IMR-90 (cell line): ENCODE measurements around the gene SERPINE2.

Source experiments
- BHLHE40 ChIP-seq: fragments of 150-350 bp; IDR thresholded peaks from 2 replicates; pipeline ENCODE4 v1.6.1; 2016; ENCODE audit warnings: mild to moderate bottlenecking, low read depth, low read length
- CTCF ChIP-seq: conservative IDR thresholded peaks from 2 replicates; pipeline ENCODE4 v1.5.1; 2012; ENCODE audit warnings: mild to moderate bottlenecking, low read depth, low read length, improper control_type of control experiment
- ELK1 ChIP-seq: fragments of 150-350 bp; IDR thresholded peaks from 2 replicates; pipeline ENCODE4 v1.6.1; 2016; ENCODE audit warnings: low read depth, mild to moderate bottlenecking, low read length, moderate library complexity, borderline replicate concordance
- FOS ChIP-seq: fragments of 150-350 bp; IDR thresholded peaks from 2 replicates; pipeline ENCODE4 v1.6.1; 2016; ENCODE audit warnings: low read depth, low read length
- MAFK ChIP-seq: IDR thresholded peaks from 2 replicates; pipeline ENCODE4 v1.6.1; 2012; ENCODE audit warnings: low read depth, low read length, improper control_type of control experiment
- MXI1 ChIP-seq: IDR thresholded peaks from 2 replicates; pipeline ENCODE4 v1.6.1; 2012; ENCODE audit warnings: low read depth, mild to moderate bottlenecking, low read length, moderate library complexity, borderline replicate concordance
- POLR2A ChIP-seq: IDR thresholded peaks from 2 replicates; pipeline ENCODE4 v1.6.1; 2012; ENCODE audit warnings: mild to moderate bottlenecking, low read depth, low read length
- RAD21 ChIP-seq: IDR thresholded peaks from 2 replicates; pipeline ENCODE4 v1.6.1; 2012; ENCODE audit warnings: low read length, improper control_type of control experiment
- RCOR1 ChIP-seq: IDR thresholded peaks from 2 replicates; pipeline ENCODE4 v1.6.1; 2012; ENCODE audit warnings: mild to moderate bottlenecking, low read length, improper control_type of control experiment; ENCODE audit not compliant: insufficient replicate concordance
- RFX5 ChIP-seq: IDR thresholded peaks from 2 replicates; pipeline ENCODE4 v1.8.0; 2012; ENCODE audit warnings: low read depth, mild to moderate bottlenecking, low read length, moderate library complexity
- SMC3 ChIP-seq: fragments of 150-350 bp; IDR thresholded peaks from 2 replicates; pipeline ENCODE4 v1.6.1; 2016; ENCODE audit warnings: low read depth, mild to moderate bottlenecking, antibody characterized with exemption, low read length, moderate library complexity
- USF2 ChIP-seq: fragments of 150-350 bp; IDR thresholded peaks from 2 replicates; pipeline ENCODE4 v1.6.1; 2017; ENCODE audit warnings: mild to moderate bottlenecking, antibody characterized with exemption, low read length, low read depth

- no peak for TF ChIP-seq CTCF
- no peak for TF ChIP-seq POLR2A
- no peak for TF ChIP-seq RAD21
- TF ChIP-seq SMC3 = no peak
- no peak for TF ChIP-seq FOS
- TF ChIP-seq BHLHE40 = no peak
- TF ChIP-seq RCOR1 = no peak
- no peak for TF ChIP-seq ELK1
- TF ChIP-seq MAFK = no peak
- TF ChIP-seq USF2 = no peak
- TF ChIP-seq RFX5 = no peak
- no peak for TF ChIP-seq MXI1
These were observed 16.6 kb downstream of the SERPINE2 start for GRCh38 chr2:224022486-224022885.
